GM12878 (cell line): Measurements from ENCODE around the gene REEP2. TPM values are rescaled to one million over a fixed set of nuclear protein-coding genes. Genes with fewer than 3 reads are reported as not detected.
"Not testable (repeated sequence)": the region's sequence is repeated elsewhere in the genome, so short reads cannot be mapped to it uniquely, and the experiment has no call there.

ENCODE experiments used
- ATAC-seq: fragments of 200-7000 bp; cut with Tn5 transposase; 3 replicates; pipeline ENCODE4 v1.9.1; 2020; ENCODE audit warnings: mild to moderate bottlenecking, moderate library complexity
- BruUV-seq: library from RNA; stranded (reverse); fragments of 400-500 nt; replicated peaks from 2 replicates; lab custom pipeline; 2021; lab: Mats Ljungman, UMichigan
- CTCF ChIA-PET: fragments of 300-600 bp; sonication (Branson Sonifier 250); formaldehyde crosslinking; extraction: SDS; loops from one replicate; lab custom pipeline; 2021; ENCODE audit warnings: inconsistent platforms; lab: Yijun Ruan, JAX
- POLR2A ChIA-PET: fragments of 350-600 bp; formaldehyde crosslinking; extraction: SDS; loops from one replicate; lab custom pipeline; 2021; ENCODE audit warnings: inconsistent platforms; lab: Charles Lee
- RAD21 ChIA-PET: fragments of 300-600 bp; sonication (Branson Sonifier 250); formaldehyde crosslinking; loops from one replicate; lab custom pipeline; 2023; ENCODE audit warnings: antibody characterized with exemption; ENCODE audit not compliant: unreplicated experiment; lab: Charles Lee
- SMC1A ChIA-PET: fragments of 300-600 bp; sonication (Branson Sonifier 250); formaldehyde crosslinking; loops from one replicate; lab custom pipeline; 2023; ENCODE audit not compliant: unreplicated experiment, uncharacterized antibody; lab: Charles Lee
- DNase-seq: peaks from one replicate; pipeline ENCODE4 v3.0.0-alpha.2; 2011; ENCODE audit warnings: low read depth, low spot score
- FAIRE-seq: peaks from 3 replicates; lab custom pipeline; 2011; peaks lifted over from hg19 to GRCh38; lab: Jason Lieb, UNC
- H2AFZ ChIP-seq: 2 replicates; pipeline ENCODE4 v1.6.0; 2011; ENCODE audit warnings: low read depth, low read length, control low read depth; ENCODE audit not compliant: control insufficient read depth
- H3K27ac ChIP-seq: 2 replicates; pipeline ENCODE4 v1.5.1; 2011; ENCODE audit warnings: control low read depth; ENCODE audit not compliant: control insufficient read depth, insufficient read depth
- H3K27me3 ChIP-seq, 2 experiments: replicated peaks in 1 of 2; 2 replicates each; pipeline versions ENCODE4 v1.6.0 to v1.6.1; 2011; ENCODE audit warnings: low read length in 1 of 2; ENCODE audit not compliant: control insufficient read depth in 2 of 2, insufficient read depth in 2 of 2
- H3K36me3 ChIP-seq, 2 experiments: 2 replicates each; pipeline ENCODE4 v1.5.1; 2011; ENCODE audit warnings: low read length in 1 of 2; ENCODE audit not compliant: control insufficient read depth in 2 of 2, insufficient read depth in 2 of 2
- H3K4me1 ChIP-seq: 2 replicates; pipeline ENCODE4 v1.6.1; 2011; ENCODE audit warnings: mild to moderate bottlenecking, low read length, moderate library complexity, mixed read lengths; ENCODE audit not compliant: control insufficient read depth, insufficient read depth
- H3K4me2 ChIP-seq: 2 replicates; pipeline ENCODE4 v1.6.0; 2011; ENCODE audit warnings: control low read depth; ENCODE audit not compliant: control insufficient read depth, insufficient read depth
- H3K4me3 ChIP-seq: fragments of 200-600 bp; sonication (generic); 2 replicates; pipeline ENCODE4 v1.5.1; 2016
- H3K79me2 ChIP-seq: 2 replicates; pipeline ENCODE4 v1.6.0; 2011; ENCODE audit warnings: low read length; ENCODE audit not compliant: control insufficient read depth, insufficient read depth
- H3K9ac ChIP-seq: 2 replicates; pipeline ENCODE4 v1.8.0; 2011; ENCODE audit warnings: low read length, control low read depth, mixed read lengths; ENCODE audit not compliant: control insufficient read depth, insufficient read depth
- H3K9me3 ChIP-seq: replicated peaks from 3 replicates; pipeline ENCODE4 v1.5.1; 2011; ENCODE audit warnings: mild to moderate bottlenecking, low read length; ENCODE audit not compliant: control insufficient read depth, insufficient read depth
- H4K20me1 ChIP-seq: 2 replicates; pipeline ENCODE4 v1.6.0; 2011; ENCODE audit not compliant: control insufficient read depth, insufficient read depth
- RAD21 ChIP-seq: IDR thresholded peaks from 2 replicates; pipeline ENCODE4 v1.6.1; 2011; ENCODE audit warnings: mild to moderate bottlenecking, low read depth, low read length, moderate library complexity; ENCODE audit not compliant: insufficient read depth
- WGBS: methylation state at CpG from one replicate; pipeline ENCODE4 v1.1.6; 2016; ENCODE audit warnings: low lambda C conversion rate; ENCODE audit not compliant: insufficient replicate concordance, insufficient coverage; ENCODE audit errors: missing lambda C conversion rate; 5-methylcytosine and 5-hydroxymethylcytosine counted together
- in situ Hi-C: fragments of 300-500 bp; cut with MboI; formaldehyde crosslinking; loops from 9 replicates; pipeline ENCODE4 v1.14.3; 2018; ENCODE audit warnings: mixed read lengths
- intact Hi-C: fragments of 100-400 bp; cut with micrococcal nuclease; formaldehyde crosslinking; loops from one replicate; pipeline ENCODE4 v1.14.2; 2022; ENCODE audit not compliant: unreplicated experiment
- polyA plus RNA-seq, 11 experiments: library from polyadenylated mRNA; depleted of rRNA in 4 of 11; unstranded in 6 of 11; stranded (reverse) in 5 of 11; fragments of >200 nt; fragmentation: Nextera tagmentation in 4 of 11; fragmentation: Illumina TruSeq in 1 of 11; extraction: Ambion mirVana in 4 of 11; extraction: Trizol in 1 of 11; gene quantifications; 1 replicate in 1 of 11; 2 replicates in 10 of 11; pipeline versions ENCODE4 v1.2.1 to v1.2.3, GENCODE V29; 2011 to 2016; ENCODE audit warnings: inconsistent platforms in 2 of 11, missing spikeins in 2 of 11, low read depth in 1 of 11
- total RNA-seq, 4 experiments: library from RNA; depleted of rRNA in 3 of 4; stranded (reverse); fragments of >200 nt in 3 of 4; fragmentation: Illumina TruSeq in 1 of 4; extraction: Trizol in 1 of 4; gene quantifications; 2 replicates each; pipeline versions ENCODE4 v1.2.1 to v1.2.3, GENCODE V29; 2013 to 2021
- TF ChIP-seq, protein P1 (sequence below): fragments of 450-650 bp; IDR thresholded peaks from 2 replicates; pipeline ENCODE4 v1.6.1; 2016; ENCODE audit warnings: mild to moderate bottlenecking
- TF ChIP-seq, protein P2 (sequence below), 3 experiments: IDR thresholded peaks in 2 of 3; conservative IDR thresholded peaks in 1 of 3; 2 replicates each; pipeline ENCODE4 v1.5.1; 2011; ENCODE audit warnings: low read depth in 3 of 3, low read length in 3 of 3, mild to moderate bottlenecking in 3 of 3, control low read depth in 2 of 3, moderate library complexity in 2 of 3, inconsistent platforms in 1 of 3, mixed read lengths in 1 of 3; ENCODE audit not compliant: control insufficient read depth in 2 of 3, insufficient read depth in 1 of 3; ENCODE audit errors: extremely low read depth in 1 of 3
- TF ChIP-seq, protein P3 (sequence below): fragments of 450-650 bp; IDR thresholded peaks from 2 replicates; pipeline ENCODE4 v1.6.1; 2017; ENCODE audit warnings: mild to moderate bottlenecking

The REEP2 gene
- total and polyA plus RNA-seq, 10 of the 15 experiments (the other 5 are each of a cell fraction or from before 2014, with no cell fraction given), result 0.10 to 3.1 (median 2.0) TPM

DNA sequence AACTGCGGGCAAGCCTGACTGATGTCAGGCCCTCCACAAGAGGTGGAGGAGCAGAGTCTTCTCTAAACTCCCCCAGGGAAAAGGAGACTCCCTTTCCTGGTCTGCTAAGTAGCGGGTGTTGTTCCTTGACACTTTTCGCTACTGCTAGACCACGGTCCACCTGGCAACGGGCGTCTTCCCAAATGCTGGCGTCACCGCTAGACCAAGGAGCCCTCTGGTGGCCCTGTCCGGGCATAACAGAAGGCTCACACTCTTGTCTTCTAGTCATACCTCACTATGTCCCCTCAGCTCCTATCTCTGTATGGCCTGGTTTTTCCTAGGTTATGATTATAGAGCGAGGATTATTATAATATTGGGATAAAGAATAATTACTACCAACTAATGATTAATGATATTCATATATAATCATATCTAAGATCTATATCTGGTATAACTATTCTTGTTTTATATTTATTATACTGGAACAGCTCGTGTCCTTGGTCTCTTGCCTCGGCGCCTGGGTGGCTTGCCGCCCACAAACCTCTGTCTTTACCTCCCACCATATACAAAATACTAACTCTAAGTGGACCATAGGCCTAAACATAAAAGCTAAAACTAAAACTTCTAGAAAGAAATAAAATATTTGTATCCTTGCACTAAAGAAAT lies 27.7 kb upstream of the REEP2 start:
- not testable (repeated sequence) for H3K4me1 ChIP-seq, FAIRE-seq, H3K4me3 ChIP-seq, H3K27ac ChIP-seq, H3K4me2 ChIP-seq, H4K20me1 ChIP-seq
- intact Hi-C loops, result loop anchor here (1.0 kb wide), 1 partner anchor 231 kb away; no protein-coding TSS in a partner anchor
- SMC1A ChIA-PET, result interaction anchor here (0.5 to 1.2 kb wide), 4 partner anchors 30 to 231 kb away, joined by 3 to 5 read pairs (median 4); no protein-coding TSS in a partner anchor
- TF ChIP-seq, protein P1, sequence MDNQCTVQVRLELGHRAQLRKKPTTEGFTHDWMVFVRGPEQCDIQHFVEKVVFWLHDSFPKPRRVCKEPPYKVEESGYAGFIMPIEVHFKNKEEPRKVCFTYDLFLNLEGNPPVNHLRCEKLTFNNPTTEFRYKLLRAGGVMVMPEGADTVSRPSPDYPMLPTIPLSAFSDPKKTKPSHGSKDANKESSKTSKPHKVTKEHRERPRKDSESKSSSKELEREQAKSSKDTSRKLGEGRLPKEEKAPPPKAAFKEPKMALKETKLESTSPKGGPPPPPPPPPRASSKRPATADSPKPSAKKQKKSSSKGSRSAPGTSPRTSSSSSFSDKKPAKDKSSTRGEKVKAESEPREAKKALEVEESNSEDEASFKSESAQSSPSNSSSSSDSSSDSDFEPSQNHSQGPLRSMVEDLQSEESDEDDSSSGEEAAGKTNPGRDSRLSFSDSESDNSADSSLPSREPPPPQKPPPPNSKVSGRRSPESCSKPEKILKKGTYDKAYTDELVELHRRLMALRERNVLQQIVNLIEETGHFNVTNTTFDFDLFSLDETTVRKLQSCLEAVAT, result 0 out of 2 replicates have a peak, but pooled peaks have one; percentile 21
- TF ChIP-seq RAD21, result peak; percentile 30; the same call in 1 of the 2 replicates
- TF ChIP-seq, protein P2, sequence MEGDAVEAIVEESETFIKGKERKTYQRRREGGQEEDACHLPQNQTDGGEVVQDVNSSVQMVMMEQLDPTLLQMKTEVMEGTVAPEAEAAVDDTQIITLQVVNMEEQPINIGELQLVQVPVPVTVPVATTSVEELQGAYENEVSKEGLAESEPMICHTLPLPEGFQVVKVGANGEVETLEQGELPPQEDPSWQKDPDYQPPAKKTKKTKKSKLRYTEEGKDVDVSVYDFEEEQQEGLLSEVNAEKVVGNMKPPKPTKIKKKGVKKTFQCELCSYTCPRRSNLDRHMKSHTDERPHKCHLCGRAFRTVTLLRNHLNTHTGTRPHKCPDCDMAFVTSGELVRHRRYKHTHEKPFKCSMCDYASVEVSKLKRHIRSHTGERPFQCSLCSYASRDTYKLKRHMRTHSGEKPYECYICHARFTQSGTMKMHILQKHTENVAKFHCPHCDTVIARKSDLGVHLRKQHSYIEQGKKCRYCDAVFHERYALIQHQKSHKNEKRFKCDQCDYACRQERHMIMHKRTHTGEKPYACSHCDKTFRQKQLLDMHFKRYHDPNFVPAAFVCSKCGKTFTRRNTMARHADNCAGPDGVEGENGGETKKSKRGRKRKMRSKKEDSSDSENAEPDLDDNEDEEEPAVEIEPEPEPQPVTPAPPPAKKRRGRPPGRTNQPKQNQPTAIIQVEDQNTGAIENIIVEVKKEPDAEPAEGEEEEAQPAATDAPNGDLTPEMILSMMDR (IDR thresholded peaks at IDR 0.05 in 2 of 3, conservative IDR thresholded peaks at IDR 0.05 in 1 of 3; ENCODE audit: control insufficient read depth in 2 of 3, extremely low read depth in 1 of 3, insufficient read depth in 1 of 3, low read depth in 3 of 3, low read length in 3 of 3), result peak; percentile 10 to 33 (median 25); a peak in 2 of 6 replicates
- TF ChIP-seq, protein P3, sequence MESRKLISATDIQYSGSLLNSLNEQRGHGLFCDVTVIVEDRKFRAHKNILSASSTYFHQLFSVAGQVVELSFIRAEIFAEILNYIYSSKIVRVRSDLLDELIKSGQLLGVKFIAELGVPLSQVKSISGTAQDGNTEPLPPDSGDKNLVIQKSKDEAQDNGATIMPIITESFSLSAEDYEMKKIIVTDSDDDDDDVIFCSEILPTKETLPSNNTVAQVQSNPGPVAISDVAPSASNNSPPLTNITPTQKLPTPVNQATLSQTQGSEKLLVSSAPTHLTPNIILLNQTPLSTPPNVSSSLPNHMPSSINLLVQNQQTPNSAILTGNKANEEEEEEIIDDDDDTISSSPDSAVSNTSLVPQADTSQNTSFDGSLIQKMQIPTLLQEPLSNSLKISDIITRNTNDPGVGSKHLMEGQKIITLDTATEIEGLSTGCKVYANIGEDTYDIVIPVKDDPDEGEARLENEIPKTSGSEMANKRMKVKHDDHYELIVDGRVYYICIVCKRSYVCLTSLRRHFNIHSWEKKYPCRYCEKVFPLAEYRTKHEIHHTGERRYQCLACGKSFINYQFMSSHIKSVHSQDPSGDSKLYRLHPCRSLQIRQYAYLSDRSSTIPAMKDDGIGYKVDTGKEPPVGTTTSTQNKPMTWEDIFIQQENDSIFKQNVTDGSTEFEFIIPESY, result peak; percentile 99
- TF ChIP-seq, all 136 proteins: peak for 4; not testable (repeated sequence) for 132
- ATAC-seq, H3K9me3 ChIP-seq, H3K27me3 ChIP-seq, RAD21 ChIA-PET, H3K9ac ChIP-seq, H3K79me2 ChIP-seq, H2AFZ ChIP-seq, DNase-seq, BruUV-seq: not testable (repeated sequence)
- ChIA-PET POLR2A (interaction anchor here (0.7 kb wide), 1 partner anchor 21 kb away, joined by 3 read pairs; no protein-coding TSS in a partner anchor), CTCF (interaction anchor here (0.7 to 1.9 kb wide), 5 partner anchors 38 to 231 kb away, joined by 3 to 4 read pairs (median 3); partner anchors contain the start of gene KDM3B)
- 87% methylated on average over 13 of the region's 14 CpGs for WGBS
- in situ Hi-C loops, result loop anchor here (10.0 kb wide), 1 partner anchor 226 kb away; no protein-coding TSS in a partner anchor
- H3K36me3 ChIP-seq, result peaks cover 2 to 18% of the 10 kb centered on the region in 2 experiments
